SU-DHL-6 (cell line): ENCODE results near the gene POU5F1.

Experiments used
- H2AFZ ChIP-seq: fragments of 200-600 bp; sonication (generic); 2 replicates; pipeline ENCODE4 v1.6.1; 2014; ENCODE audit warnings: low read depth, mild to moderate bottlenecking, moderate library complexity, mixed read lengths, antibody characterized with exemption, low read length; ENCODE audit not compliant: severe bottlenecking
- H3F3A ChIP-seq: fragments of 200-600 bp; shearing (Covaris generic); 2 replicates; pipeline ENCODE4 v1.6.0; 2016; ENCODE audit warnings: antibody characterized with exemption, mild to moderate bottlenecking; ENCODE audit not compliant: insufficient read depth
- H3K27ac ChIP-seq: fragments of 200-600 bp; sonication (generic); 2 replicates; pipeline ENCODE4 v1.5.1; 2016; ENCODE audit warnings: low read depth, mild to moderate bottlenecking, low read length, moderate library complexity, mixed read lengths
- H3K27me3 ChIP-seq: fragments of 200-600 bp; sonication (generic), shearing (Covaris generic); 2 replicates; pipeline ENCODE4 v1.6.0; 2014; ENCODE audit warnings: mild to moderate bottlenecking, low read length
- H3K36me3 ChIP-seq: fragments of 200-600 bp; sonication (generic); 2 replicates; pipeline ENCODE4 v1.6.1; 2014; ENCODE audit warnings: mild to moderate bottlenecking, low read length, mixed read lengths
- H3K4me2 ChIP-seq: fragments of 300-600, 200-600 bp; shearing (Covaris generic), sonication (generic); 2 replicates; pipeline ENCODE4 v1.6.0; 2014; ENCODE audit warnings: low read length, low read depth, mild to moderate bottlenecking; ENCODE audit not compliant: poor library complexity, severe bottlenecking
- H3K4me3 ChIP-seq: fragments of 200-600 bp; sonication (generic); 2 replicates; pipeline ENCODE4 v1.5.1; 2014; ENCODE audit warnings: antibody characterized with exemption, low read length, mild to moderate bottlenecking, mixed read lengths; ENCODE audit not compliant: insufficient read depth, poor library complexity, severe bottlenecking
- H3K79me2 ChIP-seq: fragments of 200-600 bp; sonication (generic); 2 replicates; pipeline ENCODE4 v1.6.1; 2014; ENCODE audit warnings: mild to moderate bottlenecking, low read length, moderate library complexity; ENCODE audit not compliant: insufficient read depth
- H3K9ac ChIP-seq: fragments of 200-600 bp; sonication (generic); 2 replicates; pipeline ENCODE4 v1.7.0; 2014; ENCODE audit warnings: mild to moderate bottlenecking, low read length
- H3K9me2 ChIP-seq: fragments of 200-600 bp; sonication (generic); replicated peaks from 2 replicates; pipeline ENCODE4 v1.6.1; 2014; ENCODE audit warnings: low read length; ENCODE audit not compliant: insufficient read depth
- H3K9me3 ChIP-seq: fragments of 200-600 bp; sonication (generic); 2 replicates; pipeline ENCODE4 v1.6.1; 2014; ENCODE audit warnings: low read length, mixed read lengths; ENCODE audit not compliant: insufficient read depth
- H4K20me1 ChIP-seq: fragments of 200-600 bp; sonication (generic); 2 replicates; pipeline ENCODE4 v1.6.1; 2014; ENCODE audit warnings: low read depth, mild to moderate bottlenecking, antibody characterized with exemption, low read length, moderate library complexity, mixed read lengths
- CTCF ChIP-seq: fragments of 200-600 bp; sonication (generic); IDR thresholded peaks from one replicate; pipeline ENCODE4 v1.5.1; 2017; ENCODE audit warnings: antibody characterized with exemption, mild to moderate bottlenecking, low read length, moderate library complexity; ENCODE audit not compliant: insufficient read depth, poor library complexity, severe bottlenecking
- EZH2phosphoT487 ChIP-seq: fragments of 200-600 bp; sonication (generic), shearing (Covaris generic); conservative IDR thresholded peaks from 2 replicates; pipeline ENCODE4 v1.6.1; 2018; ENCODE audit warnings: mild to moderate bottlenecking, antibody characterized with exemption, low read length, moderate library complexity, mixed read lengths

POU5F1 gene

GRCh38 chr6:31140643-31141042 is 29.8 kb downstream of the POU5F1 start:
- Histone ChIP-seq H3K9me3 (no peaks in the 10 kb centered on the region), H3K79me2 (no peaks in the 10 kb centered on the region), H3K36me3 (no peaks in the 10 kb centered on the region), H3K9ac (no peak overlapping the region), H3K9me2 (no peaks in the 10 kb centered on the region), H3K27me3 (no peaks in the 10 kb centered on the region), H3K27ac (no peak overlapping the region), H3K4me3 (no peak overlapping the region), H3K4me2 (no peak overlapping the region), H4K20me1 (no peaks in the 10 kb centered on the region), H3F3A (no peaks in the 10 kb centered on the region), H2AFZ (no peak overlapping the region)
- TF ChIP-seq EZH2phosphoT487 (no peak), CTCF (no peak)

GRCh38 chr6:31139599-31139998 is 30.9 kb downstream of the POU5F1 start:
- no peak overlapping the region for H3K4me2 ChIP-seq
- no peaks in the 10 kb centered on the region for H4K20me1 ChIP-seq
- no peaks in the 10 kb centered on the region for H3K79me2 ChIP-seq
- no peak overlapping the region for H3K9ac ChIP-seq
- H3F3A ChIP-seq: no peaks in the 10 kb centered on the region
- H3K36me3 ChIP-seq: no peaks in the 10 kb centered on the region
- TF ChIP-seq EZH2phosphoT487: no peak
- TF ChIP-seq CTCF: no peak
- H3K27ac ChIP-seq: no peak overlapping the region
- no peak overlapping the region for H3K4me3 ChIP-seq
- no peaks in the 10 kb centered on the region for H3K9me3 ChIP-seq
- no peak overlapping the region for H2AFZ ChIP-seq
- H3K9me2 ChIP-seq: no peaks in the 10 kb centered on the region
- no peaks in the 10 kb centered on the region for H3K27me3 ChIP-seq

GRCh38 chr6:31138982-31139381 is 31.5 kb downstream of the POU5F1 start, which contains the start of gene PSORS1C2:
Gene PSORS1C2, minus strand, starts transcription at chr6:31139066. Its CDS starts 40 bp downstream, at chr6:31139026.
- H3K9me3 ChIP-seq: no peaks in the 10 kb centered on the region
- H3K36me3 ChIP-seq: no peaks in the 10 kb centered on the region
- no peaks in the 10 kb centered on the region for H3F3A ChIP-seq
- peak within 1 kb of the TSS; percentile 92 for H2AFZ ChIP-seq
- peak within 1 kb of the TSS; percentile 50 for H3K4me2 ChIP-seq
- no peak within 1 kb of the TSS for H3K27ac ChIP-seq
- no peaks in the 10 kb centered on the region for H4K20me1 ChIP-seq
- no peaks in the 10 kb centered on the region for H3K9me2 ChIP-seq
- no peaks in the 10 kb centered on the region for H3K79me2 ChIP-seq
- H3K9ac ChIP-seq: peak within 1 kb of the TSS; percentile 36
- no peak within 1 kb of the TSS for H3K4me3 ChIP-seq
- H3K27me3 ChIP-seq: no peaks in the 10 kb centered on the region
- TF ChIP-seq EZH2phosphoT487: no peak
- no peak for TF ChIP-seq CTCF

GRCh38 chr6:31135710-31136109 is 34.8 kb downstream of the POU5F1 start:
- Histone ChIP-seq H3F3A (no peaks in the 10 kb centered on the region), H3K79me2 (no peaks in the 10 kb centered on the region), H3K9me3 (no peaks in the 10 kb centered on the region), H3K9me2 (no peaks in the 10 kb centered on the region), H3K4me2 (no peak overlapping the region), H2AFZ (no peak overlapping the region), H3K27ac (no peak overlapping the region), H3K27me3 (no peaks in the 10 kb centered on the region), H3K4me3 (no peak overlapping the region), H4K20me1 (no peaks in the 10 kb centered on the region), H3K36me3 (no peaks in the 10 kb centered on the region), H3K9ac (no peak overlapping the region)
- TF ChIP-seq CTCF: no peak
- no peak for TF ChIP-seq EZH2phosphoT487
